ENCODE data around the gene SRBD1. TPM values are rescaled to one million over a fixed set of nuclear protein-coding genes. Genes with fewer than 3 reads are reported as not detected.

Gene SRBD1
- total and polyA plus RNA-seq, 2 experiments from 2014 or later, result 27.4 to 46.3 TPM

DNA sequence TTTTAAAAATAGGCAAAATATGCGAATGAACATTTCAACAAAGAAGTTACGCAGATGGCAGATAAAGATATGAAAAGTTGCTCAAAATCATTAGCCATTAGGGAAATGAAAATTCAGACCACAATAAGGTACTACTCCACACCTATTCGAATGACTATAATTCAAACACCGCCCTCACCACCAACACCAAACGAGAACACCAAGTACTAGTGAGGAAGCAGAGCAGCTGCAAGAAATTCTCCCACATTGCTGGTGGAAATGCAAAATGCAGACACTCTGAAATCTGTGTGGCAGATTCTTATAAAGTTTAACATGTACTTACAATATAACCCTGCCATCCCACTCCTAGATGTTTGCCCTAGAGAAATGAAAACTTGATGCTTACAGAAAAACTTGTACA is 23.2 kb upstream of the SRBD1 start:
- no peak overlapping the region for H3K27ac ChIP-seq (ENCODE audit: low read depth)
- H3K27me3 Mint-ChIP-seq (ENCODE audit: insufficient read depth, low read depth, poor library complexity), result peaks cover 7% of the 10 kb centered on the region
- no peaks in the 10 kb centered on the region for H4K20me1 ChIP-seq (replicated peaks; ENCODE audit: insufficient read depth)
- DNase-seq (ENCODE audit: low spot score) (no peak), ATAC-seq (no peak)
- no peak overlapping the region for H3K4me3 Mint-ChIP-seq
- peaks cover 22% of the 10 kb centered on the region for H3K4me1 ChIP-seq (ENCODE audit: insufficient read depth)
- no peak overlapping the region for H3K4me3 ChIP-seq
- H3K36me3 Mint-ChIP-seq (ENCODE audit: low read depth), result no peaks in the 10 kb centered on the region
- no peaks in the 10 kb centered on the region for H3F3A ChIP-seq (replicated peaks; ENCODE audit: low read depth)
- H3K27me3 ChIP-seq (ENCODE audit: insufficient read depth), result no peaks in the 10 kb centered on the region
- no peaks in the 10 kb centered on the region for H3K36me3 ChIP-seq (ENCODE audit: insufficient read depth)
- H3K4me1 Mint-ChIP-seq, result peaks cover 28% of the 10 kb centered on the region
- TF ChIP-seq CTCF (conservative IDR thresholded peaks at IDR 0.05; ENCODE audit: low read depth in 2 of 2) (no peak), ZNF331 (CRISPR knock-in tag; IDR thresholded peaks at IDR 0.05; ENCODE audit: low read depth) (no peak), POLR2AphosphoS5 (IDR thresholded peaks at IDR 0.05; ENCODE audit: low read depth) (no peak), NANOG (IDR thresholded peaks at IDR 0.05; ENCODE audit: borderline replicate concordance) (no peak), EZH2phosphoT487 (IDR thresholded peaks at IDR 0.05; ENCODE audit: unreplicated experiment) (no peak), CREB1 (CRISPR knock-in tag; IDR thresholded peaks at IDR 0.05; ENCODE audit: low read depth) (no peak), ETS1 (IDR thresholded peaks at IDR 0.05) (no peak), EZH2 (IDR thresholded peaks at IDR 0.05; ENCODE audit: low read depth, unreplicated experiment) (no peak), JUNB (IDR thresholded peaks at IDR 0.05; ENCODE audit: unreplicated experiment) (no peak), ZNF114 (CRISPR knock-in tag; IDR thresholded peaks at IDR 0.05) (no peak), REST (IDR thresholded peaks at IDR 0.05; ENCODE audit: unreplicated experiment) (no peak), STAT1 (IDR thresholded peaks at IDR 0.05; ENCODE audit: unreplicated experiment) (no peak)
- TF ChIP-seq, protein P1, sequence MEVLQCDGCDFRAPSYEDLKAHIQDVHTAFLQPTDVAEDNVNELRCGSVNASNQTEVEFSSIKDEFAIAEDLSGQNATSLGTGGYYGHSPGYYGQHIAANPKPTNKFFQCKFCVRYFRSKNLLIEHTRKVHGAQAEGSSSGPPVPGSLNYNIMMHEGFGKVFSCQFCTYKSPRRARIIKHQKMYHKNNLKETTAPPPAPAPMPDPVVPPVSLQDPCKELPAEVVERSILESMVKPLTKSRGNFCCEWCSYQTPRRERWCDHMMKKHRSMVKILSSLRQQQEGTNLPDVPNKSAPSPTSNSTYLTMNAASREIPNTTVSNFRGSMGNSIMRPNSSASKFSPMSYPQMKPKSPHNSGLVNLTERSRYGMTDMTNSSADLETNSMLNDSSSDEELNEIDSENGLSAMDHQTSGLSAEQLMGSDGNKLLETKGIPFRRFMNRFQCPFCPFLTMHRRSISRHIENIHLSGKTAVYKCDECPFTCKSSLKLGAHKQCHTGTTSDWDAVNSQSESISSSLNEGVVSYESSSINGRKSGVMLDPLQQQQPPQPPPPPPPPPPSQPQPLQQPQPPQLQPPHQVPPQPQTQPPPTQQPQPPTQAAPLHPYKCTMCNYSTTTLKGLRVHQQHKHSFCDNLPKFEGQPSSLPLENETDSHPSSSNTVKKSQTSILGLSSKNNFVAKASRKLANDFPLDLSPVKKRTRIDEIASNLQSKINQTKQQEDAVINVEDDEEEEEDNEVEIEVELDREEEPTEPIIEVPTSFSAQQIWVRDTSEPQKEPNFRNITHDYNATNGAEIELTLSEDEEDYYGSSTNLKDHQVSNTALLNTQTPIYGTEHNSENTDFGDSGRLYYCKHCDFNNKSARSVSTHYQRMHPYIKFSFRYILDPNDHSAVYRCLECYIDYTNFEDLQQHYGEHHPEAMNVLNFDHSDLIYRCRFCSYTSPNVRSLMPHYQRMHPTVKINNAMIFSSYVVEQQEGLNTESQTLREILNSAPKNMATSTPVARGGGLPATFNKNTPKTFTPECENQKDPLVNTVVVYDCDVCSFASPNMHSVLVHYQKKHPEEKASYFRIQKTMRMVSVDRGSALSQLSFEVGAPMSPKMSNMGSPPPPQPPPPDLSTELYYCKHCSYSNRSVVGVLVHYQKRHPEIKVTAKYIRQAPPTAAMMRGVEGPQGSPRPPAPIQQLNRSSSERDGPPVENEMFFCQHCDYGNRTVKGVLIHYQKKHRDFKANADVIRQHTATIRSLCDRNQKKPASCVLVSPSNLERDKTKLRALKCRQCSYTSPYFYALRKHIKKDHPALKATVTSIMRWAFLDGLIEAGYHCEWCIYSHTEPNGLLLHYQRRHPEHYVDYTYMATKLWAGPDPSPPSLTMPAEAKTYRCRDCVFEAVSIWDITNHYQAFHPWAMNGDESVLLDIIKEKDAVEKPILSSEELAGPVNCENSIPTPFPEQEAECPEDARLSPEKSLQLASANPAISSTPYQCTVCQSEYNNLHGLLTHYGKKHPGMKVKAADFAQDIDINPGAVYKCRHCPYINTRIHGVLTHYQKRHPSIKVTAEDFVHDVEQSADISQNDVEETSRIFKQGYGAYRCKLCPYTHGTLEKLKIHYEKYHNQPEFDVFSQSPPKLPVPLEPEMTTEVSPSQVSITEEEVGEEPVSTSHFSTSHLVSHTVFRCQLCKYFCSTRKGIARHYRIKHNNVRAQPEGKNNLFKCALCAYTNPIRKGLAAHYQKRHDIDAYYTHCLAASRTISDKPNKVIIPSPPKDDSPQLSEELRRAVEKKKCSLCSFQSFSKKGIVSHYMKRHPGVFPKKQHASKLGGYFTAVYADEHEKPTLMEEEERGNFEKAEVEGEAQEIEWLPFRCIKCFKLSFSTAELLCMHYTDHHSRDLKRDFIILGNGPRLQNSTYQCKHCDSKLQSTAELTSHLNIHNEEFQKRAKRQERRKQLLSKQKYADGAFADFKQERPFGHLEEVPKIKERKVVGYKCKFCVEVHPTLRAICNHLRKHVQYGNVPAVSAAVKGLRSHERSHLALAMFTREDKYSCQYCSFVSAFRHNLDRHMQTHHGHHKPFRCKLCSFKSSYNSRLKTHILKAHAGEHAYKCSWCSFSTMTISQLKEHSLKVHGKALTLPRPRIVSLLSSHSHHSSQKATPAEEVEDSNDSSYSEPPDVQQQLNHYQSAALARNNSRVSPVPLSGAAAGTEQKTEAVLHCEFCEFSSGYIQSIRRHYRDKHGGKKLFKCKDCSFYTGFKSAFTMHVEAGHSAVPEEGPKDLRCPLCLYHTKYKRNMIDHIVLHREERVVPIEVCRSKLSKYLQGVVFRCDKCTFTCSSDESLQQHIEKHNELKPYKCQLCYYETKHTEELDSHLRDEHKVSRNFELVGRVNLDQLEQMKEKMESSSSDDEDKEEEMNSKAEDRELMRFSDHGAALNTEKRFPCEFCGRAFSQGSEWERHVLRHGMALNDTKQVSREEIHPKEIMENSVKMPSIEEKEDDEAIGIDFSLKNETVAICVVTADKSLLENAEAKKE (CRISPR knock-in tag; IDR thresholded peaks at IDR 0.05), result no peak
- no peak overlapping the region for H3K4me2 ChIP-seq
- H2AFZ ChIP-seq, result no peak overlapping the region
- H3K9me2 ChIP-seq (ENCODE audit: insufficient read depth), result no peaks in the 10 kb centered on the region
- no peak overlapping the region for H3K27ac Mint-ChIP-seq
- H3K79me2 ChIP-seq (replicated peaks; ENCODE audit: insufficient read depth), result no peaks in the 10 kb centered on the region
- no peaks in the 10 kb centered on the region for H3K9me3 Mint-ChIP-seq
